Measurements from ENCODE around the gene TBL3.
A peak's percentile ranks its signal among the peaks of the same experiment; 100 is the strongest.

Gene TBL3

DNA sequence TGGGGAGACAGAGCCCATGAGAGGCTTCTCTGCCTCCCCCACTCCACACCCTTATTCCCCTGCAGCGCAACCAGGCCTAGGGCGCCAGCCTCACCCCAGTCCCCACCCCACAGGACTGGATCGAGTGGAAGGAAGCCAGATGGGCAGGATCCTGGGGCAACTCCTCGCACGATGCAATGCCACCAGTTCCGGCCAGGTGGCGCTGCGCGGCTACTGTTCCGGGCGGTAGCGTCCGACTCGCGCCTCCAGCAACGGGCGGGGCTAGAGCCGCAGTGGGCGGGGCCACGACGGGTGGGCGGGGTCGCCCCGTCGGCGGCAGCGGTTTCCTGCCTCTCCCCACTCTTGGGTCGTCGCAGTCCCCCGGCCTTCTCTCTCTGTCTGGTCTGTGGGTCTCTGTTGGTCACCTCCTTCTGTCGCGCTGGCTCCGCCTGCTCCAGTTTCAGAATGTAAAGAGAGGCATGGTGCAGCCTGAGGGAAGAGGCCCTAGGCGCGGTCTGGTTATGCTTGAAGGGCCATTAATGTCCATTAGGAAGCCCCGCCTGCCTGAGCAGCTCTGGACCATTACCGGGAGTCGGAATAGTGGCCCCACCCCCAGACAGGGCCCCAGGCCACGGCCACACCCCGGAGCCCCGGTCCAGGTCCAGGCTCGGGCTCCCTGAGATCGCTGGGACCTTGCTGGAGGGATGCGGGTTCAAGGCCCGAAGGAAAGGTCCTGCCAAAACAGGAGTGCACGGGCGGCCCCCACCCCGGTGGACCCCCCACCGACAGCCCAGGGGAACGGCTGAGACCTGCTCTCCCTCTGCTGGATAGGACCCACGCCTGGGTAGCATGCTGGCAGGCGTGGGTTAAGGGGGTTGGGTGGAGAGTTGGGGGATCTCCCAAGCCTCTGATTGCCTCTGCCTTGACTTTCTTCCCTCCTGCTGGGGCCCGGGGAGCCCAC, 51.5 kb downstream of the TBL3 start:
- peak; percentile 64 for DNase-seq

DNA sequence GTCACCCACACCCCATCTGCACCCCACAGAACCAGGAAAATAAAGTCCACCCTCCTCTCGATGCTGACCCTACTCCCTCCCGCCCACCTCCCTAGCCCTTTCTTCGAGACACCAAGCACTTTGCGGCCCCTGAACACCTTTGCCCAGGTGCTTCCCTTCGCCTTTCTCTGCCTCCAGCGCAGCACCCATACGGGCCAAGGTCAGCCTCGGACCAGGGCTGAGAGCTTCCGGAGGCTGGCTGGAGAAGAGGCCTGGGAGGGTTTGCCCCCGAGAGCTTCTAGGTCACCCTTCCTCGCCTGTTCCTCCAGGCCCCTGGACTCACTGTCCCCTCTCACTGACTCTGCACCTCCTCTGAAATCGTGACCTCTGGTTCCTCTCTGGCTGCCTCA, 52.2 kb downstream of the TBL3 start:
- no peak for DNase-seq

DNA sequence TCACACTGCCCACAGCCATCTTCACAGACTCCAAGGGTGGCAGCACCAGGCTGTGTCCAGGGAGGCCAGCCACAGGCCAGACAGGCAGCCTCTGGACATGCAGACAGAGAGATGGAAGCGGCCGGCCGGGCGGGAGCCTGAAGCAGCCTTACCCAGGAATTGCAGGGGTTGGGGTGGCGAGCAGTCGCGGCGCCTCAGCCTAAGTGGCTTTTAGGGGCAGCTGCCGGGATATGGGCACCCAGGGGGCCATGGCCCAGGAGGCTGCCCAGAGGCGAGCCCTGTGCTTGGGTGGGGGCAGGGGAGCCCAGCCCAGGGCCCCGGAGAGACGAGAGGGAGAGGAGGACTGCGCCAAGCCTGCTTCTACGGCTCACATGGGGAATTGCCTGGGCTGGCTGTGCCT, 53.4 kb downstream of the TBL3 start:
- no peak for DNase-seq

DNA sequence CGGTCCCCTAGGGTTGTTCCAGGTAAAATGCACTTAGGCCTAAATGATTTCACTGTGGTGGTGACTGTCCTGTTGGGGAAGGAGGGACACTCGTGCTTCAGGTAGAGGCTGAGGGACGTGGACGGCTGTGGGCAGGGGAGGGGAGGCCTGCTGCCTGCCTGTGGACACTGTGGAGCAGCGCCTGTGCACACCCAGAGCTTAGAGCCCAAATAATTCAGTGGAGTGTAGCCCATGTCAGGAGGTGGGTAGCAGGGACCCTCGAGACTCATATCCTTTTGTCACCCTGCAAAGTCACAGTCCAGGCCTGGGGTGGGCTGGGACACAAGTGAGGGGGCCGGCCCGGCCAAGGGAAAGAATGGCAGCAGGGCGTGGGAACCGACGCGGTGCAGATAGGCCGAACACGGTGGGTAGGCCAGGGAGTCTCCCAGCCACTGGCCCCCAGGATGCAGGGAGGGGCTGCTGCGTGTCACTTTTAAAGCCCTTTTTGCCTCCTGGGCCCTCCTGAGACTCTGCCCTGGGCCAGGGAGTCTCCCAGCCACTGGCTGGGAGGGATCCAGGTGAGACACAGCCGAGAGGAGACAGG, 54.1 kb downstream of the TBL3 start:
- DNase-seq = no peak

DNA sequence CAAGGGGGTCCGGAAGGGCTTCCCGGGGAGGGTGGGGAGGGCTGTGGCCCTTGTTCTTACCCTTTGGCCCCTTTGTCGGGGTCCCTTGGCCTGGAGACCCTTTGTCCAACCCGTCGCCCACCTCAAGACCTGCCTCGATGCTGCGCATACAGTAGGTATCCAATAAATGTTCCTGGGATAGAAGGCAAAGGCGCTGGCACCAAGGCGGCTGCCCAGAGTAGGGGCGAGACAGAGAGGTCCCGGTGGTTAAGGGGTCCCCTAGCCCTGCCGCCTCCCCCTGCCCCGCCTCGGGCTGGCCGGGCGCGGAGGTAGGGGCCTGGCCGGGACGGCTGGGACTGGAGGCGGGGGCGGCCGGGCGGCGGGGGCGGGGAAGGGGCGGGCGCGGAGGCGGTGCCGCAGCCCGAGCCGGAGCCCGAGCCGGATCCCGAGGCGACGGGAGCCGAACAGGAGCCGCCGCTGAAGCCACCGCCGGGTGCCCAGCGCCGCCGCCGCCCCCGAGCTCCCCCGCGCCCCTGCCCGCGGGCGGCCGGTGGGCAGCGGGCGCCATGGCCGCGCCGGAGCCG, 54.7 kb downstream of the TBL3 start, which contains the start of gene NHERF2:
Gene NHERF2, plus strand, starts transcription at position 442 of the 563 bp plus-strand sequence. Its CDS starts 104 bp downstream, at position 546.
- no peak for DNase-seq

DNA sequence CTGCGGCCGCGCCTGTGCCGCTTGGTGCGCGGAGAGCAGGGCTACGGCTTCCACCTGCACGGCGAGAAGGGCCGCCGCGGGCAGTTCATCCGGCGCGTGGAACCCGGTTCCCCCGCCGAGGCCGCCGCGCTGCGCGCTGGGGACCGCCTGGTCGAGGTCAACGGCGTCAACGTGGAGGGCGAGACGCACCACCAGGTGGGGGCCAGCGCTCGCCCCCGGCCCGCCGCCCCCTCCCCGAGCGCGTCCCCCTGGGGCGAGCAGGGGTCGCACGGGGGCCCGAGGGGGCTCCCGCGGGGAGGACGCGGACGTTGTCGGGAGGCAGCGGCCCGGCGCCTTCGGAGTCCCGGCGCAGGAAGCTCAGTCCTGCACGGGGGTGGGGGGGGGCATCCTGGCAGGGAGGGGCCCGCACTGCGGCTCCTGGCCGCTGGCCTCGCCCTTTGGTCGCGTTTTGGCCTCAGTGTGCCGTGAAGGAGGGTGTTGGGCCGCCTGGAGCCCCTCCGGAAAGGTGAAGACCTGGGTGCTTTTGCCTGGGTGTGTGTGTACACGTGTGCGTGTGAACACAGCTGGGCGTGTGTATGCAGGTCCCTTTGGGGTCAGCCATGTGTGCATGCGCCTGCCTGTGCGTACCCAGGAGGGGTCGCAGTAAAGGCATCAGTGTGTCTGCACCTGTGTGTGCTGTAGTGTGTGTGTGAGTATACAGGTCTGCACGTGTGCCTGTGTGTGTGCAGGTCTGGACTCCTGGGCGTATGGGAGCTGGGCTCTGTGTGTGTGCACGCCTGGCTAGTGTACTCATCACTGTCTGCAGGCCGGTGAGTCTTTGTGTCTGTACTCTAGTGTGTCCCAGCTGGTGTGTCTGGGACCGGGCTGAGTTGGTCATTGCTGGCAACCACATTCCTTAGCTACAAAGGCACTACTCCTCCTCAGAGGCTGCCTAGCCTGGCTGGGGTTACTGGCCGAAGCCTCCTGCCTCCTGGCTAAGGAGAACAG, 55.5 kb downstream of the TBL3 start:
- no peak for DNase-seq

DNA sequence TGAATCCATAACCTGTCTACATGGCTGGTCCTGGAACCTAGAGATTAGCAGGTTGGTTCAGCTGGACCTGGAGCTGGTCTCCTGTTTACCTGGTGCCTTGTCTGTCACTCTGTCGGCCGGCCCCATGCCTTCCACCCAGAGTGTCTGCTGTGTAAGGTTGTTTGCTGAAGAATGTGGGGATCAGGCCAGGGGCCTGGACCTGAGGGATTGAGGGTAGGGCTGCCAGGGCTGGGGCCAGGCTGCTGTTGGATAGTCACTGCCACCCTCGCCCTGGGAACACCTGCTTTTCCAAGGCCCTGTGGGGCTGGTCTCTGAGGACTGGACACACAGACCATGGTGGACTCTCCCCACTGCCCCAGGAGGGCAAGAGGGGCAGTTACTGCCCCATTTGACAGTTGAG, 56.3 kb downstream of the TBL3 start:
- no peak for DNase-seq

DNA sequence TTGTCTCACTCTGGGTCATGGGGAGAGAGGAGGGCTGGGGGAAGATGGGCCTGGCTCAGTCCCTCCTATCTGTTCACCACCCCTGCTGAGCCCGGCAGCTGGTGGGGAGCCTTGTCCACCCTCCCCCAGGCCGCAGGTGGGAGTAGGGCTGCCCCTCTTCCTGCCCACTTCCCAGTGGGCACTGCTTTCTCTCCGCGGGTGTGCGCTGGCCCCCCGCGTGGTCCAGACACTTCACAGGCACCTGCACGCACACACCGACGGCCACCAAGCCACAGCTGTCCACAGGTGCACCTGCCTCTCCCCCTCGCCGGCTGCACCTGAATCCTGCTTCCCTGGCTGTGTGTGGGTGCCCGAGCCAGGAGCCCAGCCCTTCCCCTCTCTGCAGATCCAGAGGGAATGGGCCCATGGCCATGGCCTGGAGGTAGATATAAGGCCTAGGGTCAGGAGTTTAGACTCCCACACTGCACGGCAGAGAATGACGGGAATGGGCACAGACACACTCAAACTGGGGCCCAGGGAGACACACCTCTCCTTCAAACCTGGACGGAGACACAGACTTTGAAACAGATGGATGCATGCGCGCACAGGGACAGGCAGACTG, 56.9 kb downstream of the TBL3 start:
- no peak for DNase-seq

DNA sequence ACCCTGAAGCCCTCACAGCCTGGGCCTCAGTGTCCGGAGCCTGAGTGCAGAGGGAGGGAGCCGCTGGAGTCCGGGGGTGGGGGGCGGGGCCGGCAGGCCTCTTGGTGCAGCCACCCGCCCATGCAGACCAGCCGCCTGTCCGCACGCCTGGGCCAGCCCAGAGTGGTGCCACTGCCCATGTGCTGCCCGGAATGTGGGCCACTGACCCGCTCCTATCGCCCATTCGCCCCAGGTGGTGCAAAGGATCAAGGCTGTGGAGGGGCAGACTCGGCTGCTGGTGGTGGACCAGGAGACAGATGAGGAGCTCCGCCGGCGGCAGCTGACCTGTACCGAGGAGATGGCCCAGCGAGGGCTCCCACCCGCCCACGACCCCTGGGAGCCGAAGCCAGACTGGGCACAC, 57.5 kb downstream of the TBL3 start:
- DNase-seq = no peak

DNA sequence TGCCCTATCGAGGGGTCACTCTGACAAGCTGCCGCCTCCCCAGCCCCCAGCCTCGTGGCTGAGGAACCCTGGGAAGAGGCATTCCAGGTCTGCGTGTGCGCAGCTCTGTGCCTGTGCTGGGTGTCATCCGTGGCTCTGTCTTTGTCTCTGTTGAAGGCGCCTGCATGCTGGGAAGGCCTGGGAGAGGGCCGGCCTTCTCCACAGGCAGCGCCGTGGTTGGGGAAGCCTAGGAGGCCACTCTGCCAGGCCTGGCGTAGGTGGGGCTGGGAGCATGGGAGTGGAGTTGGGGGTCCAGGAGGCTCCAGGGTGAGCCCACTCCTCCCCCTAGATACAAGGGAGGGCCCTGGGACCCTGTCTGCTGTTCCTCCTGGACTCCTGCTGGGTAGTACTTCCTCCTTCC, 58.2 kb downstream of the TBL3 start:
- no peak for DNase-seq

DNA sequence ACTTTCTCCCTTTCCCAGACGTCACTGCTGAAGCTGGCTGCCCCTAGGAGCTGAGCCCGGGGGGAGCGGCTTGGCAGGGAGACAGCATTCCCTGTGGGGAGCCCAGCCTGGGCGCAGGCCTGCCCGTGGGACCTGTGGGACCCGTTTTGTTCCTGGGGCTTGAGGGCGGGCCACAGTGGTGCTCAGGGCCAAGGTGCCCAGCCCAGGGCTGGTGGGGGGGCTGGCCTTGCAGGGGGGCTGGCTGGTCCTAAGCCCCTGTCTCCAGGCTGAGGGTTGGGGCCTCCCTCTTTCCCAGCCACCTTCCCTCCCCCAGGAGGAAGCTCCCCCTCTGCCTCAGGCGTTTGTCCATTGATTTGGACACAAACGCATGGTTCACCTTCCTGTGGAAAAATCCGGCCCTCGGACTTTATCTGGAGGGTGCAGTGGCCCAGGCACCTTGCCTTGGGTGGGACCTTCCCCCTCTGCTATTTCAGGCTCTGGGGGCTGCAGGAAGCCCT, 59.3 kb downstream of the TBL3 start:
- no peak for DNase-seq
